Islet of Langerhans (tissue), 1 donor: ENCODE results near the gene AUNIP.

Experiments
- FAIRE-seq: peaks from one replicate; lab custom pipeline; 2011; peaks lifted over from hg19 to GRCh38; lab: Jason Lieb, UNC

AUNIP gene

DNA sequence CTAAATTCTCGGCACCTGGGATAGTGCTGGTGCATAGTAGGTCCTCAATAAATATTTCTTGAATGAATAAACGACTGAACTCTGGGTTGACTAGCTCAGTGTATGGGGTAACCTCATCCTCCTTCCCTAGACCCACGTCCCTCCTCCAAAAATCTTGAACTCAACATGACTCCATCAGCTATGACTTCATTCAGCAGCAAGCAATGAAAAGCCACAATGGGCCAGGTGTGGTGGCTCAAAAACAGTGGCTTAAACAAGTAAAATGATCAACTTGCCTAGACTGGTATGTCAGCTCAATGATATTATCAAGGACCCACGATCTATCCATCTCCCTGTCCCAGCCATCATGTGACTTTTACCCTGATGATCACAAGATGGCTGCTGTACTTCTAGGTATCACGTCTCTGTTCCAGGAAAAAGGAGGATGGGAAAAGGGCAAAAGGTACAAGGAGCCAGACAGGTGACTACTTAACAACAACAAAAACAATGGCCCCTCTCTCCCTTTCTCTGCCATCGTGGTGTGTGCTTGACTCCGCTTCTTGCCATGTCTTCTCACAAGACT, 29.2 kb upstream of the AUNIP start:
- FAIRE-seq: no peak

DNA sequence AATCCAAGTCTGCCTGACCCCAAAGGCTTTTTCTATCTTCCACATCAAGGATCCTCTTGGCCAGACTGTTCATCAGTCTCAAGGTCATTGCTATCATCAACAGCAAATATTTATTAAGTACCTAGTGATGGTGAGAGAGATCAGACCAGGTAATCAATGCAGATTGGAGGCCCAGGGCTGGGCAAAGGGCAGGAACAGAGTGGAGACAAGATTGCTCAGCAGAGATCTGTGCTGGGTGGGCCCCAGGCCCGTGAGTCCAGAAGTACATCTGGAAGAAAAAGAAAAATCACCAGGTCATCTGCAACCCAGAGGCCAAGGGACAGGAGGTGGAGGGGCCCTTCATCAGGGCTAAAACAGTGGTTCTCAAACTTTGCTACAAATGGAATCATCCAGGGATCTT, 26.3 kb upstream of the AUNIP start:
- no peak for FAIRE-seq

DNA sequence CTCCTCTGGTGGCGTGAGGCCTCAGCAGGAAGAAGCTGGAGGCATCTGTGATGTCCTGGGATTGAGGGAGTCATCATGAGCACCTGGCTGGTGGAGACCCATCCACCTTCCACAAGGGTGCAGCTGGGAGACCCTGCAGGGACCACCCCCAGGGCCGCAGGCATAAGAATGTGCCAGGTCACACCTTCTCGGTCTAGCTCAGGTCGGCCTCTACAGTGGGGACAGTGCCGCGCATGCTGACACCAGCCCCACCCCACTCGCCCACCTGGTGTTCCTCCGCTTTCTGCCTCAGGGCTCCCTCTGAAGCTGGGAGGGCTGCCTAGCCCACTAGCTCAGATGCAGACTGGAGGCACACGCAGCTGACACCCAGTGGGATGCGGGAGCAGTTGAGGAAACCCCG, 22.0 kb upstream of the AUNIP start:
- FAIRE-seq: no peak

DNA sequence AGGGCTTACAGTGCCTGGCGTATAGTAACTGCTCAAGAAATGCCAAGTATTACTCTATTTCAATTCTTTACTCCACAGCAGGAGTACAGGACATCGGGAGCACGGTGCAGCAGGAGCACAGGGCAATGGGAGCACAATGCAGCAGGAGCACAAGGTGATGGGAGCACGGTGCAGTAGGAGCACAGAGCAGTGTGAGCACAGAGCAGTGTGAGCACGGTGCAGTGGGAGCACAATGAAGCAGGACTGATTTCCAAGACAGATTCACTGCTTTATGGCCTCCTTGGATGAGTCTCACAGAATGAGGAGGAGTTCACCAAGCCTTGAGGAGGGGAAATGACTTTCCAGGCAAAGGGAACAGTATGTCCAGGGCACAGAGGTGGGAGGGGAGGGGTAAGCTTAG, 21.3 kb upstream of the AUNIP start:
- FAIRE-seq: no peak

DNA sequence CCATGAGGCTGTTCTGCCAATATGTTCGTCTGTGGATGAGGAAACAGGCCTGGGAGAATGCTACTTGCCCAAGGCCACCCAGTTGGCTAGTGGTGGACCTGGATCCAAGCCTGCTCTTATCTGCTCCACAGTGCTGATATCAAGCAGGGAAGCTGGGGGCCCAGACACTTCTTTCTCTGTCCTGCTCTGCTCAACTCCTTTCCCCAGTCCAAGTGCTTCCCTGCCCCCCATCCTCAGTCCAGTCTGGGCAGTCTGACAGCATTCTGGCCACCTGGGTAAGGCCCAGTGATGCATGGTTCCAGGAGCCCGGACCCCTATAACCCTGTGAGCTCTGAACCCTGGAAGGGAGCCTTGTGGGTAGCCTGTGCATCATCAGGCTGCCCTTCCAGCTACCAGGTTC, 20.4 kb upstream of the AUNIP start:
- FAIRE-seq: no peak

DNA sequence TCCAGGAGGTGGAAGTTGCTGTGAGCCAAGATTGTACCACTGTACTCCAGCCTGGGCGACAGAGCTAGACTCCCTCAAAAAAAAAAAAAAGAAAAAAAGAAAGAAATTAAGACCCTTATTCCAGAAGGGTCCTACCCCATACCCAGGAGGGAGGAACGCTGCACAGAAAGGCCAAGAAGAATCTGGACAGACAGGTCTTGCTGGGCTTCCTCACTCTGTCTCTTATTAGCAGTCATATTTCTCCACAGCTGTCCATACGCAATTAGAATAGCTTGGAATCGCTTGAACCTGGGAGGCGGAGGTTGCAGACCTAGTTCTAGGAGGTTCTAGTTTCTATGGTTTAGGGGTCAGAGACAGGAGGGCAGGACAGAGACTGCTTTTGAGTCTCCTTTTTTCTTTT, 19.4 kb upstream of the AUNIP start:
- FAIRE-seq: no peak

DNA sequence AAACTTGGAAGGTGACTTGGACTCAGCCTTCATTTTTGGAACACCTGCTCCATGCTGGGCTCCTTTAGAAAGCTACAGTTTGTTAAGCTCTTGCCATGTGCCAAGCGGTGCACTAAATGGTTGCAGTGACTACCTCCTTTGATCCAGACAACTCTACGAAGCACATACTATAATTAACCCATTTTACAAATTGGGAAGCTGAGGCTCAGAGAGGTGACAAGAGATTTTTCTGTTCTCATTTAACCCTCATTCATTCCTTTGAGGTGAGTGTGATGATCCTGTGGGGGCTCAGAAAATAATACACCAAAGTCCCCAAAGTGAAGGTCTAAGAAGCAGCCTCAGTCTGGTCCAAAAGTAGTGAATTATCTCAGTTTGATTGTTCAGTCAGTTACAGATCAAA, 17.9 kb upstream of the AUNIP start:
- no peak for FAIRE-seq

DNA sequence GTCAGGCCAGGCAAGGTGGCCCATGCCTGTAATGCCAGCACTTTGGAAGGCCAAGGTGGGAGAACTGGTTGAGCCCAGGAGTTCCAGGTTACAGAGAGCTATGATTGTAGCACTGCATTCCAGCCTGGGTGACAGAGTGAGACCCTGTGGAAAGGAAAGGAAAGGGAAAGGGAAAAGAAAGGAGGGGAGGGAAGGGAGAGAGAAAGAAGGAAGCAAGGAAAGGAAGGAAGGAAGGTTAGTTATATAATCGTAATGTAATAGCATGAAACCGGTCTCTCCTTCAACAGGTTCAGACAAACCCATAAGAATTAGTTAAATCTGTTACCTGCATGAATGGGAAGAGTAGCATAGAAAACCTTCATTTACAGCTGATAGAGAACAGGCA, 17.4 kb upstream of the AUNIP start:
- FAIRE-seq: no peak

DNA sequence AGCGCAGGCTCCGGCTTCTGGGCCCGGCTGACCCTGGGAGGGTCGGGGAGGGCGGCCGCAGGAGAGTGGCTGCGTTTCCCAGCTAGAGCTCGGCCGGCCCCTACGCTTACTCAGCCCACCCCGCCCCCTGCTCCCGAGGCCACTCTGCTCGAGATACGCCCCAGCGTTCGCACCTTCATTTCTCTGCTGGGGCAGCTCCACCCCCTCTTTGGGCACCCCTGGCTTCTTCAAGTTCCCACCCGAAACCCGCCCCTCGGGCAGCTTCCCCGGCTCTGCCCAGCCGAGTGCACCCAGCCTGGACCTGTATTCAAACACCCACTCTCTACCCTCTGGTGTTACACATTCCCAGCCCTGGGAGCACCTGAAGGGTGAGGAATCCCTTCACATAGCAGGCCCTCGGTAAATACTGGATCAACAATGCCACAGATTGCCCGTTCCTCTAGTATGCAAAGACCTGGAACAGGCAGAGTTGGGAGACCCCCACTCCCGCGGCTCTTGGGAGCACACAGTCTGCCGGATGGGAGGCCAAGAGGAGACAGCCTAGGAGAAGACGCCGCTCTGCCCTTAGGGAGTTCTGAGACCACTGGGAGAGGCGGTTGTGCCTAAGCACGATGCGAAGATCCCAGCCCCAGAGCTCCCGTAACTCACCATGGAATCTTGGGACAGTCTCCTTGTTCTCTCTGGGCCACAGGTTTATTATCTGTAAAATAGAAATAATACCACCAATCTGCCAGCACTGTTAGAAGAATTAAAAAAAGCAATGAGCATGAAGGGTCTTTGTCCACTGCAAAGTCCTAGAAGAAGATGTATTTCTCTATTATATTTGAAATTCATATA, 16.8 kb upstream of the AUNIP start:
- FAIRE-seq: no peak

DNA sequence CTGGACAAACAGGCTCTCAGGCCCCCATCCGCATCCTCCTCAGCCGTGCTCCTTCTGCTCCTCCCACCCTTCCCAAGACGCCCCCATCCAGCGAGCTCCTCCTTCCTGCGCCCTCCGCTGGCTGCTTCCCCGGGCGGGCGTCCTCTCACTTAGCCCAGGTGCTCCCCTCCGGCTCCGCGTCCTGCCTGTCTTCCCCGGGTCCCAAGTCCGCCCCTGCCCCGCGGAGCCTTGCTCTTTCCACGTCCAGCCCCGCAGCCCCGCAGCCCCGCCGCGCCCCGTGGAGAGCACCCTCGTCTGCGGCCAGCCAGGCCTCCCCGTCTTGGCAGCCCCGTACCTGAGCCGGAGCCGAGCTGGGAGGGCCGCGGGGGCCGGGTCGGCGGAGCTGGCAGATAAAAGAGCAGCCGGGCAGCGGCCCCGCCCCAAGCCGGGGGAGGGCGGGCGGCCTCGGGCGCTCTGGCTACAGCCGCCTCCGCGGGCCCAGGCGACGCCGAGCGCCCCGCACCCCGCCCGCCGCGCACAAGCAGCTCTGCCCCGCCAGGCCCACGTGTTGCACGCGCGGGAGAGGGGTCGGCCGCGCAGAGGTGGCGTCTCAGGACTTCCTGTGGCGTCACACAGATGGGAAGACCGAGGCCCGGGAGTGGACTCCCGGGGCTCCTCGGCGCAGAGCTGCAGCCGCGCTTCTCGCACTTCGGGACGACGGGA, 16.0 kb upstream of the AUNIP start, which contains the start of gene PAQR7:
Gene PAQR7 (minus strand): TSS at position 555 of the 702 bp plus-strand sequence. CDS start 11,869 bp downstream, outside the sequence.
- FAIRE-seq: no peak

DNA sequence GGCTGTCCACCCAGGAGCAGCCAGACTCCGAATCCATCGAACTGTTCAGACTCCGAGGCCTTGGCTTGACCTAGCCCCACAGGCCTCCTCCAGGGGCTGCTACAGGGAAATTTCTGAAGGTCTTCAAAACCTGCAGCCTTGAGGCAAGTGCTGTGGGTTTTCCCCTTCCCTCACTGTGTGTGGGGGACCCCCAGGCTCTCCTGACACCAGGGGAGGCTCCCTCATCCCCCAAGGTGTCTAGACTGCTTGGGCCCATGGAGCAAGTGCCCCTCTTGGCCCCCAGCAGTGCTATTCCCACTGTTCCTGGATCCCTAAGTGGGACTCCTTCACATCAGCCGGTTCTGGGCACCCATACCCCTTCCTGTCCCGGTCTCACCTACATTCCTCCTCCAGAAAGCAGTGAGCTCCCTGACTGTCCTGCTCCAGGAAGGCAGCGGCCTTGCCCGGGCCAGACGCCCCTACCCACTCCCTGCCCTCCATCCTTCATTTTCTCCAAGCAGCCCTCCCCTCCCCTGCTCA, 15.4 kb upstream of the AUNIP start:
- FAIRE-seq: no peak

DNA sequence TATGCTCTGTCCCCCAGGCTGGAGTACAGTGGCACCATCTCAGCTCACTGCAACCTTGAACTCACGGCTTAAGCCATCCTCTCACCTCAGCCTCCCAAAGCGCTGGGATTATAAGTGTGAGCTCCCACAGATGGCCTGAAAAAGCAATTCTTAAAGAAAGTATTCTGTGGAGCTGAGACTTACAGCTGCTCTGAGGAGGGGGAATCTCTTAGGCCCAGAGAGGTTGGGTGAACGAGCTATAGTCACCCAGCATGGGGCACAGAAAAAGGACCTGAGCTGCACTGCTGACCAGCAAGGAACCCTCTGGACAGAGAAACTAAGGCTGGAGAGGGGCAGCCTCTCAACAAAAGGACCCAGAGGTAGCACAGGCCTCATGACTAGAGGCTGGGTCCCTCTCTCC, 15.0 kb upstream of the AUNIP start:
- FAIRE-seq: no peak

DNA sequence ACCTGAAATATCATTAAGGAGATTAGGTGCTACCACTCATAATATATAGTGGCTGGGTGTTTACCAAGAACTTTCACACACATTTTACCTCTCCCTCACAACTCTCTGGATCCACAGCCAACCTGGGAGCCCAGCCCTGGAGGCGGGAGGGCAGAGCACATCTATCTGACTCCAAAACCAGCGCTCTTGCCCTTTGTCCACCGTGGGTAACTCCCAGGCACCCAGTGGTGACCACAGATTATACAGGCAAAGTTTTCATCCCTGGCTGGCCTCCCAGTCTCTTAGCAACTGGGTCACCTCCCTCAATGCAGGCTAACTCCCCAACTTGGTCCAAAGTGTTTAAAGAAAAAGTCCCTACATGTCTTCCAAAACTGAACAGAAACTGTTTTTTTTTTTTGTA, 13.9 kb upstream of the AUNIP start:
- FAIRE-seq: no peak

DNA sequence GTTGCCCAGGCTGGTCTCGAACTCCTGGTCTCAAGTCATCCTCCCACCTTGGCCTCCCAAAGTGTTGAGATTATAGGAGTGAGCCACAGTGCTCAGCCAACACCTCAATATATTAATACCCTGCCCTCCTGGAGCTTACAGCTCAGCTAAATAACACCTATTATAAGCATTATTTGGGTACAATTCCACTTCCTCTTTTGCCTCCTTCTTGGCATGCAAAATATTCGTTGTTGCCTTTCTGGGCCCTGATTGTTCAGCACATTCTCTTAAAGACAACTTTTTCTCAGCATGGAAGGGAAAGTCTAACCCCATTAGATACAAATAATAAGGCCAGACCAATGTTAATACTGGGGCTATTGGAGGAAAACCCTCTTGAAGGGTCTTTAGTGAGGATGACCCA, 13.5 kb upstream of the AUNIP start:
- no peak for FAIRE-seq

DNA sequence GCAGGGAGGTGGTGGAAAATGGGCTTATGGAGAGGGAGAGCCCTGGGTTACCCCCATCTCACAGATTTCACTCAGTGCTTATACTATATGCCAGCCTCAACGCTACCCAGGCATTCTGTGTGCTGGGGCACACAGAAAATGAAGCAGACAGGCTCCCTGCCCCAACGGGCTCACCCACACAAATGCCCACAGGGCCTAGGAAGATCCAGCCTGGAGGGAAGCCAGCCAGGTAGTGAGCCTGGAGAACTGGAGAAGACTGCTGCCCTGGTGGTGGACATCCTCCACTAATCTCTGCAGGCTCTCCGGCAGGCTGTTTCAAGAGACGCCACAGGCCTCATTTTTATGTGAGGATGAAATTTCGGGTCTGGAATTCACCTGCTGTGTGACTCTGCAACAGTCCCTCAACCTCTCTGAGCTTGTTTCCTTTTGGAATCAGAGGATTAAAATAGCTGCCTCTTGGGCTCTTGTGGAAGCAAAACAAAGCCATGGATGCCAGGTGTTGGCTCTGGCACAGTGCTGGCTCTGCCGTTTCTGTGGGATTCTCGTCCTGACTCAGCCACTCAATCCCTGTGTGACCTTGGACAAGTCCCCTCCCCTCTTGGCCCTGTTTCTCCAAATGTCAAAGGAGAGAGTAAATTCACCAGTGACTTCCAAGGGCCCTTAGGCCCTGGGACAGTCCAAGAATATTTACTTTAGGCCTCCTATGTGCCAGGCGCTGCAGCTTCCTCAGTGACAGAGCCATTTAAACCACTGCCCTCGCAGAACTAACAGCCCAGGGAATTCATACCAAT, 12.6 kb upstream of the AUNIP start:
- no peak for FAIRE-seq

DNA sequence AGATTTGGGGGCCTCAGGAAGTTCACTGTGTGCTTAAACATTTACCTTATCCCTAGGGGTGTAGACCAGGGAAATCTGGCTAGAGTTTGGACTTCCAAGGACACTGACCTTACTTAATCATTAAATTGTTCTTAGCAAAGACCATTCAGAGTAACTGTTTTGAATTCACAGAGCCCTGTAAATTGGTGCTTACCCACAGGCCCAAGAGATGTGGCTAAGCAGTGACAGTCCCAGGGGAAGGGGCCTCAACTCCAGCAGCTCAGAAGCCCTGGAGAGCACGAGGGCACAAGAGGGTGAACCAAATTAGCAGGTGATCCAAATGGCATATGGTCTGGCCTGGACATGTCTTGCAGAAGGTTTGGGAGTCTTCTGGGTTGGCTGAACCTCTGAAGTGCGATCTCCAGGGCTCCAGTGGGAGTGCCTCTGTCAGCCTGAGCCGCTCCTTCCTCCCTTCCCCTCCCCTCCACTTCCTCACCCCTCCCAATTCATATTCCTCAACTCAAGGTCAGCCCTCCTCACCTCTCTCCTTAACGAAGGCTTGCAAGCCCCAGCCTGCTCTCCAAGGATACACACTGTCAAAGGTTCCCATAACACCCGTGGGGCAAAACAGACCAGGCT, 11.9 kb upstream of the AUNIP start:
- FAIRE-seq: no peak

DNA sequence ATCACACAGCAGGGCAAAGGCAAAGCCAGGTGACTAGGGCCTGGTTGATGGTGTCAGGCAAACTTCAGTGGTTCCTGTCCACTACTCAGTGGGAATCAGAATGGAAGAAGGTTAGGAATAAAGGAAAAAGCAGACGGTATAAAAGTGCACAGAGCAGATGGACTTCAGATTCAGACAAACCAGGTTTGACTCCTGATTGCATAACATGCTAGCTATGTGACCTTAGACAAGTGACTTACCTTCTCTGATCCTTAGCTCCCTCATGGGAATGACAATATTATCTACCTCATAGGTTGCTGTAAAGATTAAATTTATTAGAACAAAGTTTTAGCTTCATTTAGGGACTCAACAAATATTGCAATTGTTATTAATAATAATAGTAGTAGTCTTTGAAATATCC, 11.4 kb upstream of the AUNIP start:
- FAIRE-seq: no peak

DNA sequence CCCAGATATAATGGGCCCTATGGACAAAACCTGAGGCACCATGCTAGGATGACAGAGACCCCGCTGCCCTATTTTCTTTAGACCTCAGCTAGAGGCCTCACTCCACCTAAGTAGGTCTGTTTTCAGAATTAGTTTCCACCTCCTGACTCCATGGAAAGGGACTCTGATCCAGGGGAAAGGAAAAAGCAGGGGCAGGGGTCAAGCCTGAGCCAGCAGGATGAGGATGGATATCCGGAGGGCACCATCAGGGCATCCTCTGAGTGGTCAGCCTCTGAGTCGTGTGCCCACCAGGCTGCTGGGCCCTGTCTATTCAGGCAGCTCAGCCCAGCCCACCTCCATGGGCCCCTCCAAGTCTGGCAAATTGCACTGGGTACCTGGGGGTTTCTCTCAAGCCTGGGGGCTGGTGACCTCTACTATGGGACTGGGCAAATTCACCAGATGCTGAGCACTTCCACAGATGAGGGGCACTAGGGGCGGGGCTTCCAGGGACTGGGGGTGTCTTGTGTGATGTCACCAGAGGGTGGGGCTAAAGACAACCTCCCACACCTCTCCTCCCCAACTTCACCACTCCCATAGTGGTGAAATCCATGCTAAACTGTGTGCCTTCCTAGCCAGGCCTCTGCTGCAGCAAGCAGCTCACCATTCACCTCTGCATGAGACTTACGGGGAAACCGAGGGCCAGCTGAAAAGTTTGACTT, 10.8 kb upstream of the AUNIP start:
- no peak for FAIRE-seq

DNA sequence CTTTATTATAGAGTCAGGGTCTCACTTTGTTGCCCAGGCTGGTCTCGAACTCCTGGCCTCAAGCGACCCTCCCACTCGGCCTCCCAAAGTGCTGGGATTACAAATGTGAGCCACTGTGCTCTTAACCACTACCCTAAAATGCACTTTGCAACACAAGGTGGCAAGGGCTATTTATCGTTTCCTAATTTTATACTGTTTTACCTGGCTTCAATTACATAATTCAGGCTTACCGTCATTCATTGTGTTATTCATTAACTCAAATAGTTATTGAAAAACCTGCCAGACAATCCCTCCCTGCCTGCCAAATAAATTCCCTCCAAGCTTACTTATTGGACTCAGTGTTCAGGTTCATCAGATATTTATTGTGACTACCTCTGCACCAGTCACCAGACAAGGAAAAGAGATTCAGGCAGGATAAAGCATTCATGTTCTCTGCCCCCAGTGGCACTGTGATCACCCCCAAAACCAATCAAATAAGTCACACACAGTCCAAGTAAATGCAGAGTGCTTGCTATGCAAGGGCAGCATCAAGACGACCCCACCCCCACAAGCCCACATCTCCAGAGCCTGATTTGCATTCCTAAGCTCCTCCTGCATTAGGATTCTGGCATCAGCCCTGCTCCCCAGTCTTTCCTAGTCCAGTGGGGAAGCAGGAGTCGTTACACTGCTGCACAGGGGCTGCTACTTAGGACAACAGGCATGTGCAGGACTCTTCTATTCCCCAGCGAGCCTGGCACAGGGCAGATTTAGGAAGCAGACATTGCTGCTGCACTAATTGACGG, 8.1 kb upstream of the AUNIP start:
- FAIRE-seq: peak; percentile 65

DNA sequence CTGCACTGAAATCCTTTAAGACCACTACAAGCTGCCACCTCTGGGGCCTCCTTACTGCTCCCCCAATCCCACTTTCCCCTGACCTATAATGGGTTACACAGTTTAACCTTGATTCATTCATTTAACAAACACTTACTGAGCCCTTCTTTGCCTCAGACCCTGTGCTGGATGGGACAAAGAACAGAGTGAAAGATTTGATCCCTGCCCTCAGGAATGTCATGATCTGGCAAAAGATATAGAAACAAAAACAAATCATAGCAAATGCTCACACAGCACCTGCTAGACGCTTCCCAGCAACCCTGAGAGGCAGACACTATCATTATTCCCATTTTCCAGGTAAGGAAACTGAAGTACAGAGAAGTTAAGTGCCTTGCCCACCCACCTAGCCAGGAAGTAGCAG, 7.0 kb upstream of the AUNIP start:
- FAIRE-seq: no peak

DNA sequence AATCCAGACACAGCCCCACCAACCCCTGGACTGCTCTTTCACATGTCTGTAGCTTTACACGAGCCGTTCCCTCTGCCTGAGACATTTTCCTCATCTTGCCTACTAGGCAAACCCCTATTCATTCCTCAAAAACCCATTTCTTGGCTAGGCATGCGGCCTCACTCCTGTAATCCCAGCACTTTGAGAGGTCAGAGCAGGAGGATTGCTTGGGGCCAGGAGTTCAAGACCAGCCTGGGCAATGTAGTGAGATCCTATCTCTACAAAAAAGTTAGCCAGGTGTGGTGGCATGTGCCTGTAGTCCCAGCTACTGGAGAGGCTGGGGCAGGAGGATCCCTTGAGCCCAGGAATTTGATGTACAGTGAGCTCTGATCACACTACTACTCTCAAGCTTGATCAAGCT, 5.2 kb upstream of the AUNIP start:
- FAIRE-seq: no peak
